K562 (cell line): ENCODE data around the gene C2orf76. TPM values are rescaled to one million over a fixed set of nuclear protein-coding genes. Genes with fewer than 3 reads are reported as not detected.
A peak's percentile ranks its signal among the peaks of the same experiment; 100 is the strongest.

Experiments
- ATAC-seq: fragments of 200-7000 bp; cut with Tn5 transposase; 3 replicates; pipeline ENCODE4 v1.9.1; 2020; ENCODE audit warnings: moderate library complexity
- BruUV-seq: library from RNA; stranded (reverse); fragments of 400-500 nt; replicated peaks from 2 replicates; lab custom pipeline; 2021; lab: Mats Ljungman, UMichigan
- CTCF ChIA-PET: fragments of 300-600 bp; formaldehyde crosslinking; extraction: SDS; loops from one replicate; lab custom pipeline; 2021; ENCODE audit warnings: low intra/inter-chr PET ratio; lab: Yijun Ruan, JAX
- POLR2A ChIA-PET: fragments of 300-600, 350-650 bp; sonication (Branson Sonifier 250); formaldehyde crosslinking; extraction: SDS; loops from one replicate; lab custom pipeline; 2021; ENCODE audit warnings: antibody characterized with exemption, inconsistent platforms; lab: Yijun Ruan, JAX
- DNase-seq, 4 experiments: peaks; one replicate each; pipeline versions ENCODE4 v3.0.0 to v3.0.0-alpha.2; 2011 to 2018; ENCODE audit warnings: low spot score in 3 of 4, mixed read lengths in 3 of 4; ENCODE audit errors: extremely low read depth in 1 of 4
- FAIRE-seq: peaks from 2 replicates; lab custom pipeline; 2011; peaks lifted over from hg19 to GRCh38; lab: Jason Lieb, UNC
- H2AFZ ChIP-seq: 2 replicates; pipeline ENCODE4 v1.6.0; 2011; ENCODE audit warnings: low read depth, low read length, control low read depth, inconsistent platforms
- H3K27ac ChIP-seq: fragments of 200-600 bp; 3 replicates; pipeline ENCODE4 v1.8.0; 2011; ENCODE audit warnings: low read depth, mild to moderate bottlenecking, control low read depth, inconsistent platforms, low read length, moderate library complexity, mixed read lengths; ENCODE audit errors: extremely low read depth
- H3K27me3 ChIP-seq, 2 experiments: fragments of 300-600 bp in 1 of 2; 2 replicates in 1 of 2; 3 replicates in 1 of 2; pipeline versions ENCODE4 v1.6.0 to v1.8.0; 2011; ENCODE audit warnings: inconsistent platforms in 2 of 2, low read length in 2 of 2, mild to moderate bottlenecking in 1 of 2, mixed read lengths in 1 of 2, moderate library complexity in 1 of 2; ENCODE audit not compliant: control insufficient read depth in 2 of 2, insufficient read depth in 2 of 2
- H3K36me3 ChIP-seq: fragments of 300-600 bp; 3 replicates; pipeline ENCODE4 v1.8.0; 2011; ENCODE audit warnings: mild to moderate bottlenecking, low read length, inconsistent platforms; ENCODE audit not compliant: control insufficient read depth, insufficient read depth
- H3K4me1 ChIP-seq, 2 experiments: fragments of 200-600 bp in 1 of 2; replicated peaks in 1 of 2; 2 replicates in 1 of 2; 3 replicates in 1 of 2; pipeline versions ENCODE4 v1.5.1 to v1.8.0; 2011; ENCODE audit warnings: inconsistent platforms in 2 of 2, low read length in 2 of 2, mild to moderate bottlenecking in 1 of 2, mixed read lengths in 1 of 2, moderate library complexity in 1 of 2; ENCODE audit not compliant: control insufficient read depth in 2 of 2, insufficient read depth in 2 of 2
- H3K4me2 ChIP-seq: 2 replicates; pipeline ENCODE4 v1.6.1; 2011; ENCODE audit warnings: low read length, control low read depth, inconsistent platforms, mixed read lengths; ENCODE audit not compliant: insufficient read depth
- H3K4me3 ChIP-seq: fragments of 200-600 bp; sonication (generic), shearing (Covaris generic); 2 replicates; pipeline ENCODE4 v1.5.1; 2016; ENCODE audit warnings: control low read depth, inconsistent platforms
- H3K79me2 ChIP-seq: fragments of 200-600 bp; 3 replicates; pipeline ENCODE4 v1.8.0; 2011; ENCODE audit warnings: low read length, inconsistent platforms; ENCODE audit not compliant: control insufficient read depth, insufficient read depth
- H3K9ac ChIP-seq, 2 experiments: 2 replicates each; pipeline versions ENCODE4 v1.6.0 to v1.6.1; 2011; ENCODE audit warnings: low read depth in 2 of 2, low read length in 2 of 2, control low read depth in 1 of 2, inconsistent platforms in 1 of 2, mild to moderate bottlenecking in 1 of 2, mixed read lengths in 1 of 2; ENCODE audit not compliant: insufficient read depth in 1 of 2
- H3K9me1 ChIP-seq: one replicate; pipeline ENCODE4 v1.6.0; 2011; ENCODE audit warnings: inconsistent platforms, mild to moderate bottlenecking, low read length, moderate library complexity; ENCODE audit not compliant: control insufficient read depth, insufficient read depth
- H3K9me3 ChIP-seq: replicated peaks from 2 replicates; pipeline ENCODE4 v1.5.1; 2011; ENCODE audit warnings: low read depth, low read length, inconsistent platforms; ENCODE audit not compliant: control insufficient read depth, insufficient read depth
- H4K20me1 ChIP-seq: replicated peaks from 2 replicates; pipeline ENCODE4 v1.6.1; 2011; ENCODE audit warnings: low read length, inconsistent platforms, mixed read lengths; ENCODE audit not compliant: control insufficient read depth, insufficient read depth
- ATF7 ChIP-seq: fragments of 450-650 bp; IDR thresholded peaks from 2 replicates; pipeline ENCODE4 v1.7.1; 2014; ENCODE audit warnings: mild to moderate bottlenecking, moderate library complexity
- CBFA2T2 ChIP-seq: fragments of 450-650 bp; conservative IDR thresholded peaks from 2 replicates; pipeline ENCODE4 v1.6.1; 2017; ENCODE audit warnings: mild to moderate bottlenecking
- ETS2 ChIP-seq: IDR thresholded peaks from 2 replicates; pipeline ENCODE4 v1.6.1; 2016; ENCODE audit warnings: borderline replicate concordance, missing genetic modification characterization, mild to moderate bottlenecking, moderate library complexity, missing compliant biosample characterization; ENCODE audit not compliant: poor library complexity, severe bottlenecking
- HNRNPH1 ChIP-seq: fragments of 200-400 bp; formaldehyde crosslinking; optimal IDR thresholded peaks from 2 replicates; pipeline ENCODE3; 2017; ENCODE audit warnings: low read depth, mild to moderate bottlenecking, low read length, moderate library complexity
- MAFG ChIP-seq: fragments of 450-650 bp; conservative IDR thresholded peaks from 2 replicates; pipeline ENCODE4 v1.6.1; 2016; ENCODE audit warnings: missing genetic modification characterization, missing compliant biosample characterization
- MXI1 ChIP-seq: IDR thresholded peaks from 2 replicates; pipeline ENCODE4 v1.6.1; 2011; ENCODE audit warnings: low read depth, mild to moderate bottlenecking, improper control_type of control experiment, low read length
- NFYB ChIP-seq: IDR thresholded peaks from 2 replicates; pipeline ENCODE4 v1.6.1; 2011; ENCODE audit warnings: mild to moderate bottlenecking, moderate library complexity; ENCODE audit not compliant: insufficient read length; ENCODE audit errors: extremely low read depth
- PHB ChIP-seq: fragments of 250-450 bp; sonication (Bioruptor Pico); IDR thresholded peaks from 2 replicates; pipeline ENCODE4 v1.5.0; 2021
- PRDM10 ChIP-seq: fragments of 450-650 bp; IDR thresholded peaks from 2 replicates; pipeline ENCODE4 v1.6.1; 2018; ENCODE audit not compliant: partially characterized antibody
- RBFOX2 ChIP-seq: fragments of 200-400 bp; formaldehyde crosslinking; IDR thresholded peaks from 2 replicates; pipeline ENCODE4 v1.6.1; 2017; ENCODE audit warnings: low read depth, mild to moderate bottlenecking, low read length, moderate library complexity
- SUPT5H ChIP-seq: fragments of 450-650 bp; IDR thresholded peaks from 2 replicates; pipeline ENCODE4 v1.6.1; 2016
- ZBTB12 ChIP-seq: fragments of 250-450 bp; sonication (Bioruptor Pico); IDR thresholded peaks from 2 replicates; pipeline ENCODE4 v1.4.0; 2020
- ZNF239 ChIP-seq: fragments of 250-450 bp; sonication (Bioruptor Pico); IDR thresholded peaks from 2 replicates; pipeline ENCODE4 v1.4.0; 2020; ENCODE audit warnings: mild to moderate bottlenecking
- ZNF316 ChIP-seq: fragments of 450-650 bp; IDR thresholded peaks from 2 replicates; pipeline ENCODE4 v1.6.1; 2016
- ZNF354B ChIP-seq: fragments of 250-450 bp; sonication (Bioruptor Pico); IDR thresholded peaks from 2 replicates; pipeline ENCODE4 v1.4.0; 2020
- WGBS: fragments of 100-300 bp; shearing (Covaris generic); methylation state at CpG from one replicate; pipeline ENCODE4 v1.1.6; 2016; ENCODE audit warnings: low coverage, mixed read lengths; ENCODE audit not compliant: insufficient coverage; ENCODE audit errors: missing lambda C conversion rate; 5-methylcytosine and 5-hydroxymethylcytosine counted together
- in situ Hi-C: fragments of 300-500 bp; cut with MboI; formaldehyde crosslinking; loops from 4 replicates; pipeline ENCODE4 v1.15.0; 2018; ENCODE audit warnings: inconsistent platforms, mixed read lengths
- intact Hi-C: fragments of 100-400 bp; cut with micrococcal nuclease; formaldehyde crosslinking; loops from 2 replicates; pipeline ENCODE4 v1.14.2; 2022
- polyA plus RNA-seq, 8 experiments: library from polyadenylated mRNA; depleted of rRNA in 4 of 8; stranded (reverse) in 5 of 8; unstranded in 3 of 8; fragments of >200 nt; fragmentation: Nextera tagmentation in 2 of 8; fragmentation: Illumina TruSeq in 1 of 8; extraction: Ambion mirVana in 2 of 8; extraction: Trizol in 1 of 8; gene quantifications; 2 replicates each; pipeline versions ENCODE4 v1.2.1 to v1.2.3, GENCODE V29; 2011 to 2014; ENCODE audit warnings: inconsistent platforms in 1 of 8, missing spikeins in 1 of 8
- total RNA-seq, 7 experiments: library from RNA; depleted of rRNA in 6 of 7; stranded (reverse); fragments of >200 nt in 6 of 7; fragmentation: Illumina TruSeq in 2 of 7; extraction: Trizol in 2 of 7; gene quantifications; 2 replicates each; pipeline versions ENCODE4 v1.2.1 to v1.2.3, GENCODE V29; 2011 to 2021; ENCODE audit warnings: low replicate concordance in 1 of 7
- TF ChIP-seq, protein P1 (sequence below): fragments of 250-450 bp; sonication (Bioruptor Pico); IDR thresholded peaks from 2 replicates; pipeline ENCODE4 v1.5.0; 2021; ENCODE audit warnings: mild to moderate bottlenecking, borderline replicate concordance

Gene C2orf76
- total and polyA plus RNA-seq, 9 of the 15 experiments (the other 6 are each of a cell fraction or from before 2014, with no cell fraction given): 4.8 to 26.2 (median 14.5) TPM

- no peak overlapping the region for H3K9ac ChIP-seq
- intact Hi-C loops: loop anchor here (5.0 kb wide), 1 partner anchor 72 kb away; no protein-coding TSS in a partner anchor
- H3K79me2 ChIP-seq: no peaks in the 10 kb centered on the region
- ChIA-PET POLR2A (interaction anchor here (0.9 to 1.1 kb wide), 2 partner anchors 12 to 15 kb away, joined by 3 to 4 read pairs; no protein-coding TSS in a partner anchor), CTCF (no interaction called here)
- peaks cover 0 to 8% of the 10 kb centered on the region in 2 experiments; a peak in 4 of 5 replicates for H3K4me1 ChIP-seq
- 0 out of 2 replicates have a peak overlapping the region, but pooled peaks have one; percentile 10 for H3K4me2 ChIP-seq
- FAIRE-seq: no peak
- H3K4me3 ChIP-seq: no peak overlapping the region
- 0 out of 5 replicates have a peak, but pooled peaks cover 0 to 3% of the 10 kb centered on the region in 2 experiments for H3K27me3 ChIP-seq
- in situ Hi-C loops: no loop called here
- ATAC-seq: peak; percentile 43; the same call in 1 of the 3 replicates
- no peak overlapping the region for H3K27ac ChIP-seq
- no peaks in the 10 kb centered on the region for H3K36me3 ChIP-seq
- WGBS: 12% methylated on average over 5 of the region's 5 CpGs
- H4K20me1 ChIP-seq: no peaks in the 10 kb centered on the region
- peak in 1 of 4 experiments; percentile 40 for DNase-seq
- H2AFZ ChIP-seq: 0 out of 2 replicates have a peak overlapping the region, but pooled peaks have one; percentile 14
- BruUV-seq: no TSS peak
- no peaks in the 10 kb centered on the region for H3K9me1 ChIP-seq
- no peaks in the 10 kb centered on the region for H3K9me3 ChIP-seq
- TF ChIP-seq SUPT5H (no peak), CBFA2T2 (no peak), NFYB (no peak), ZNF239 (CRISPR knock-in tag) (peak; percentile 58), PHB (CRISPR knock-in tag) (no peak), ETS2 (tag) (no peak), ZNF316 (peak; percentile 74), ZBTB12 (CRISPR knock-in tag) (no peak), RBFOX2 (no peak), ATF7 (0 out of 2 replicates have a peak, but pooled peaks have one; percentile 38), HNRNPH1 (no peak), ZNF354B (CRISPR knock-in tag) (no peak), PRDM10 (no peak), MAFG (peak; percentile 46; the same call in 1 of the 2 replicates), MXI1 (no peak)
- TF ChIP-seq, protein P1, sequence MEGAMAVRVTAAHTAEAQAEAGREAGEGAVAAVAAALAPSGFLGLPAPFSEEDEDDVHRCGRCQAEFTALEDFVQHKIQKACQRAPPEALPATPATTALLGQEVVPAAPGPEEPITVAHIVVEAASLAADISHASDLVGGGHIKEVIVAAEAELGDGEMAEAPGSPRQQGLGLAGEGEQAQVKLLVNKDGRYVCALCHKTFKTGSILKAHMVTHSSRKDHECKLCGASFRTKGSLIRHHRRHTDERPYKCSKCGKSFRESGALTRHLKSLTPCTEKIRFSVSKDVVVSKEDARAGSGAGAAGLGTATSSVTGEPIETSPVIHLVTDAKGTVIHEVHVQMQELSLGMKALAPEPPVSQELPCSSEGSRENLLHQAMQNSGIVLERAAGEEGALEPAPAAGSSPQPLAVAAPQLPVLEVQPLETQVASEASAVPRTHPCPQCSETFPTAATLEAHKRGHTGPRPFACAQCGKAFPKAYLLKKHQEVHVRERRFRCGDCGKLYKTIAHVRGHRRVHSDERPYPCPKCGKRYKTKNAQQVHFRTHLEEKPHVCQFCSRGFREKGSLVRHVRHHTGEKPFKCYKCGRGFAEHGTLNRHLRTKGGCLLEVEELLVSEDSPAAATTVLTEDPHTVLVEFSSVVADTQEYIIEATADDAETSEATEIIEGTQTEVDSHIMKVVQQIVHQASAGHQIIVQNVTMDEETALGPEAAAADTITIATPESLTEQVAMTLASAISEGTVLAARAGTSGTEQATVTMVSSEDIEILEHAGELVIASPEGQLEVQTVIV (CRISPR knock-in tag): no peak
These were observed 23.1 kb upstream of the C2orf76 start for GRCh38 chr2:119389615-119390306.
